NCI-H1048 (cell line): ENCODE data around the gene BCAS3.

Experiments
- DNase-seq: peaks from one replicate; lab custom pipeline; 2025; lab: John Stamatoyannopoulos, UW

BCAS3 gene

GRCh38 chr17:61199431-61200338 lies 522.0 kb downstream of the BCAS3 start:
- DNase-seq = no peak

- DNase-seq = no peak
Observed at GRCh38 chr17:61200339-61200715, 522.7 kb downstream of the BCAS3 start.

GRCh38 chr17:61201211-61201610 lies 523.6 kb downstream of the BCAS3 start:
- no peak for DNase-seq

GRCh38 chr17:61202564-61202963 lies 524.9 kb downstream of the BCAS3 start:
- no peak for DNase-seq

- no peak for DNase-seq
Observed at GRCh38 chr17:61203671-61204131, 526.0 kb downstream of the BCAS3 start.

- no peak for DNase-seq
Observed at GRCh38 chr17:61204456-61204855, 526.8 kb downstream of the BCAS3 start.

- no peak for DNase-seq
Observed at GRCh38 chr17:61205401-61205800, 527.8 kb downstream of the BCAS3 start.

GRCh38 chr17:61205931-61206330 lies 528.3 kb downstream of the BCAS3 start:
- no peak for DNase-seq

GRCh38 chr17:61206922-61207321 lies 529.3 kb downstream of the BCAS3 start:
- no peak for DNase-seq

- DNase-seq = no peak
Observed at GRCh38 chr17:61208301-61209105, 530.9 kb downstream of the BCAS3 start.

- no peak for DNase-seq
Observed at GRCh38 chr17:61209106-61209439, 531.4 kb downstream of the BCAS3 start.

GRCh38 chr17:61209525-61209924 lies 531.9 kb downstream of the BCAS3 start:
- peak; percentile 14 for DNase-seq

- no peak for DNase-seq
Observed at GRCh38 chr17:61211236-61211635, 533.6 kb downstream of the BCAS3 start.

- DNase-seq = no peak
Observed at GRCh38 chr17:61212655-61213054, 535.0 kb downstream of the BCAS3 start.

GRCh38 chr17:61214753-61215152 lies 537.1 kb downstream of the BCAS3 start:
- no peak for DNase-seq

GRCh38 chr17:61216066-61216465 lies 538.4 kb downstream of the BCAS3 start:
- DNase-seq = no peak

- no peak for DNase-seq
Observed at GRCh38 chr17:61217878-61218437, 540.3 kb downstream of the BCAS3 start.

GRCh38 chr17:61218438-61218837 lies 540.8 kb downstream of the BCAS3 start:
- no peak for DNase-seq

- no peak for DNase-seq
Observed at GRCh38 chr17:61219460-61219859, 541.8 kb downstream of the BCAS3 start.

GRCh38 chr17:61221181-61221580 lies 543.5 kb downstream of the BCAS3 start:
- no peak for DNase-seq

- no peak for DNase-seq
Observed at GRCh38 chr17:61221597-61222471, 544.2 kb downstream of the BCAS3 start.

- no peak for DNase-seq
Observed at GRCh38 chr17:61223725-61224124, 546.1 kb downstream of the BCAS3 start.
